IMR-90 (cell line): ENCODE data around the gene KDELR3. TPM values are rescaled to one million over a fixed set of nuclear protein-coding genes. Genes with fewer than 3 reads are reported as not detected.
A peak's percentile ranks its signal among the peaks of the same experiment; 100 is the strongest.
"Not testable (repeated sequence)": the region's sequence is repeated elsewhere in the genome, so short reads cannot be mapped to it uniquely, and the experiment has no call there.

Source experiments
- ATAC-seq: fragments of 200-7000 bp; cut with Tn5 transposase; 2 replicates; pipeline ENCODE4 v1.9.1; 2020; ENCODE audit warnings: low read depth, mild to moderate bottlenecking, moderate library complexity
- BruUV-seq: library from RNA; stranded (reverse); fragments of 400-500 nt; replicated peaks from 2 replicates; lab custom pipeline; 2021; lab: Mats Ljungman, UMichigan
- CTCF ChIA-PET: fragments of 300-600 bp; formaldehyde crosslinking; extraction: SDS; loops from one replicate; lab custom pipeline; 2021; ENCODE audit warnings: antibody characterized with exemption; lab: Yijun Ruan, JAX
- POLR2A ChIA-PET: fragments of 300-600 bp; sonication (Branson Sonifier 250); formaldehyde crosslinking; loops from one replicate; lab custom pipeline; 2022; ENCODE audit warnings: antibody characterized with exemption; ENCODE audit not compliant: unreplicated experiment; lab: Charles Lee
- DNase-seq: peaks from one replicate; pipeline ENCODE4 v3.0.0; 2013
- H2AFZ ChIP-seq: replicated peaks from 2 replicates; pipeline ENCODE3; 2013; ENCODE audit warnings: low read length, mild to moderate bottlenecking; ENCODE audit not compliant: poor library complexity
- H2AK5ac ChIP-seq: 2 replicates; pipeline ENCODE4 v1.6.1; 2013; ENCODE audit warnings: low read depth, low read length, inconsistent platforms
- H2AK9ac ChIP-seq: replicated peaks from 2 replicates; pipeline ENCODE3; 2013; ENCODE audit warnings: mild to moderate bottlenecking, low read depth, low read length, moderate library complexity; ENCODE audit not compliant: poor library complexity
- H2BK120ac ChIP-seq: 2 replicates; pipeline ENCODE4 v1.6.1; 2013; ENCODE audit warnings: low read depth, low read length, inconsistent platforms
- H2BK15ac ChIP-seq: 3 replicates; pipeline ENCODE4 v1.6.1; 2013; ENCODE audit warnings: low read depth, low read length, inconsistent platforms
- H2BK20ac ChIP-seq: 2 replicates; pipeline ENCODE4 v1.6.1; 2013; ENCODE audit warnings: low read depth, mild to moderate bottlenecking, inconsistent platforms, low read length, moderate library complexity
- H2BK5ac ChIP-seq: 2 replicates; pipeline ENCODE4 v1.6.1; 2013; ENCODE audit warnings: mild to moderate bottlenecking, low read depth, low read length, inconsistent platforms; ENCODE audit not compliant: poor library complexity, severe bottlenecking
- H3K14ac ChIP-seq: replicated peaks from 2 replicates; pipeline ENCODE4 v1.6.1; 2013; ENCODE audit warnings: low read depth, low read length, inconsistent platforms
- H3K18ac ChIP-seq: 2 replicates; pipeline ENCODE4 v1.6.1; 2013; ENCODE audit warnings: low read depth, low read length, control low read depth
- H3K23ac ChIP-seq: 2 replicates; pipeline ENCODE4 v1.6.1; 2013; ENCODE audit warnings: low read depth, low read length, inconsistent platforms
- H3K27ac ChIP-seq: 2 replicates; pipeline ENCODE4 v1.5.1; 2013; ENCODE audit warnings: mild to moderate bottlenecking, control low read depth, low read length; ENCODE audit not compliant: insufficient read depth
- H3K27me3 ChIP-seq: 2 replicates; pipeline ENCODE4 v1.6.1; 2013; ENCODE audit warnings: low read length; ENCODE audit not compliant: control insufficient read depth, insufficient read depth
- H3K36me3 ChIP-seq: 2 replicates; pipeline ENCODE4 v1.6.1; 2013; ENCODE audit warnings: low read length, mixed read lengths; ENCODE audit not compliant: control insufficient read depth, insufficient read depth
- H3K4ac ChIP-seq: 2 replicates; pipeline ENCODE4 v1.6.1; 2013; ENCODE audit warnings: low read depth, low read length, inconsistent platforms
- H3K4me1 ChIP-seq: 2 replicates; pipeline ENCODE4 v1.6.1; 2013; ENCODE audit warnings: low read length, mixed read lengths; ENCODE audit not compliant: control insufficient read depth, insufficient read depth
- H3K4me2 ChIP-seq: 2 replicates; pipeline ENCODE4 v1.6.1; 2013; ENCODE audit warnings: low read depth, mild to moderate bottlenecking, control low read depth, low read length, moderate library complexity
- H3K4me3 ChIP-seq: 2 replicates; pipeline ENCODE4 v1.5.1; 2013; ENCODE audit warnings: low read depth, mild to moderate bottlenecking, control low read depth, low read length, moderate library complexity; ENCODE audit not compliant: insufficient read depth
- H3K56ac ChIP-seq: 2 replicates; pipeline ENCODE4 v1.6.1; 2013; ENCODE audit warnings: low read length, inconsistent platforms; ENCODE audit not compliant: insufficient read depth; ENCODE audit errors: extremely low read depth
- H3K79me1 ChIP-seq, 2 experiments: 2 replicates each; pipeline ENCODE4 v1.6.1; 2013; ENCODE audit warnings: low read length in 2 of 2, inconsistent platforms in 1 of 2, low read depth in 1 of 2
- H3K9ac ChIP-seq: 2 replicates; pipeline ENCODE4 v1.6.1; 2013; ENCODE audit warnings: low read depth, low read length, control low read depth
- H3K9me1 ChIP-seq: 2 replicates; pipeline ENCODE4 v1.6.1; 2013; ENCODE audit warnings: low read length, inconsistent platforms; ENCODE audit not compliant: insufficient read depth
- H3K9me3 ChIP-seq: 2 replicates; pipeline ENCODE4 v1.6.1; 2013; ENCODE audit warnings: low read length; ENCODE audit not compliant: control insufficient read depth, insufficient read depth
- H4K20me1 ChIP-seq: 2 replicates; pipeline ENCODE4 v1.6.1; 2013; ENCODE audit warnings: low read length, inconsistent platforms; ENCODE audit not compliant: insufficient read depth
- H4K5ac ChIP-seq: 2 replicates; pipeline ENCODE4 v1.6.1; 2013; ENCODE audit warnings: mild to moderate bottlenecking, low read depth, low read length, control low read depth
- H4K8ac ChIP-seq, 2 experiments: 2 replicates each; pipeline ENCODE4 v1.6.1; 2013; ENCODE audit warnings: low read depth in 2 of 2, low read length in 2 of 2, control low read depth in 1 of 2, inconsistent platforms in 1 of 2
- H4K91ac ChIP-seq: 2 replicates; pipeline ENCODE4 v1.6.1; 2013; ENCODE audit warnings: low read depth, low read length, inconsistent platforms; ENCODE audit not compliant: insufficient read depth
- FOS ChIP-seq: fragments of 150-350 bp; IDR thresholded peaks from 2 replicates; pipeline ENCODE4 v1.6.1; 2016; ENCODE audit warnings: low read depth, low read length
- MAFK ChIP-seq: IDR thresholded peaks from 2 replicates; pipeline ENCODE4 v1.6.1; 2012; ENCODE audit warnings: low read depth, low read length, improper control_type of control experiment
- WGBS, 2 experiments: methylation state at CpG; one replicate each; pipeline versions ENCODE4 v1.1.5 to v1.1.7; 2013; ENCODE audit warnings: missing lambda C conversion rate in 2 of 2; ENCODE audit not compliant: insufficient read length in 1 of 2; ENCODE audit errors: extremely low coverage in 2 of 2; 5-methylcytosine and 5-hydroxymethylcytosine counted together
- dilution Hi-C: fragments of 300-500 bp; cut with HindIII; formaldehyde crosslinking; loops from one replicate; pipeline ENCODE4 v1.14.3; 2018; ENCODE audit warnings: low sequenced_read_pairs; ENCODE audit not compliant: unreplicated experiment
- in situ Hi-C: fragments of 300-500 bp; cut with MboI; formaldehyde crosslinking; loops from 3 replicates; pipeline ENCODE4 v1.14.3; 2019; ENCODE audit warnings: low sequenced_read_pairs, inconsistent platforms, mixed read lengths
- intact Hi-C: fragments of 100-400 bp; cut with micrococcal nuclease; formaldehyde crosslinking; loops from 2 replicates; pipeline ENCODE4 v1.10.0; 2022
- polyA plus RNA-seq, 3 experiments: library from polyadenylated mRNA; depleted of rRNA; stranded (reverse); fragments of >200 nt; gene quantifications; 2 replicates each; pipeline ENCODE4 v1.2.3, GENCODE V29; 2012; ENCODE audit warnings: low replicate concordance in 1 of 3
- total RNA-seq: library from RNA; depleted of rRNA; stranded (reverse); fragments of >200 nt; gene quantifications from 2 replicates; pipeline ENCODE4 v1.2.3, GENCODE V29; 2012

The KDELR3 gene
- total and polyA plus RNA-seq, 2 of the 4 experiments (the other 2 are of a cell fraction) = 129 to 224 TPM

- TF ChIP-seq FOS (no peak), MAFK (no peak)
- no peak overlapping the region; the same call in 1 of the 2 replicates for H3K27ac ChIP-seq
- peak overlapping the region; percentile 99 for H2AK5ac ChIP-seq
- H2BK20ac ChIP-seq = no peak overlapping the region
- H2AFZ ChIP-seq = no peak overlapping the region
- no peaks in the 10 kb centered on the region for H3K27me3 ChIP-seq
- ChIA-PET POLR2A (no interaction called here), CTCF (interaction anchor here (0.5 kb wide), 1 partner anchor 137 kb away, joined by 3 read pairs; no protein-coding TSS in a partner anchor)
- peak overlapping the region; percentile 12; the same call in 1 of the 2 replicates for H3K23ac ChIP-seq
- H4K5ac ChIP-seq = peak overlapping the region; percentile 0; the same call in 1 of the 2 replicates
- peak overlapping the region; percentile 100 for H2AK9ac ChIP-seq
- dilution Hi-C loops (no loop called here), intact Hi-C loops (no loop called here), in situ Hi-C loops (no loop called here)
- 79% methylated on average over 3 of the region's 6 CpGs; no CpG with 5 or more reads in 1 of the 2 experiments for WGBS, 2 experiments
- H4K91ac ChIP-seq = peak overlapping the region; percentile 96; the same call in 1 of the 2 replicates
- no peak overlapping the region for H3K56ac ChIP-seq
- H3K36me3 ChIP-seq = peaks cover 10% of the 10 kb centered on the region
- no peaks in the 10 kb centered on the region for H3K9me3 ChIP-seq
- H4K8ac ChIP-seq = no peak overlapping the region; a peak in 1 of 4 replicates
- H3K4ac ChIP-seq = peak overlapping the region; percentile 100
- peaks cover 17% of the 10 kb centered on the region for H3K9me1 ChIP-seq
- no TSS peak for BruUV-seq
- H2BK120ac ChIP-seq = no peak overlapping the region
- no peak overlapping the region for H2BK15ac ChIP-seq
- no peak overlapping the region for H3K18ac ChIP-seq
- no peak for DNase-seq
- no peak for ATAC-seq
- peak overlapping the region; percentile 95; the same call in 1 of the 2 replicates for H3K4me3 ChIP-seq
- peaks cover 13% of the 10 kb centered on the region for H3K4me1 ChIP-seq
- 0 out of 2 replicates have a peak overlapping the region, but pooled peaks have one; percentile 100 for H3K14ac ChIP-seq
- no peak overlapping the region for H3K9ac ChIP-seq
- H4K20me1 ChIP-seq = no peaks in the 10 kb centered on the region; the same call in 1 of the 2 replicates
- peak overlapping the region; percentile 88 for H3K4me2 ChIP-seq
- no peak overlapping the region for H2BK5ac ChIP-seq
- peaks cover 3 to 61% of the 10 kb centered on the region in 2 experiments; a peak in 3 of 4 replicates for H3K79me1 ChIP-seq
Measured at GRCh38 chr22:38469306-38469781, 1.4 kb downstream of the KDELR3 start.

- H3K9me3 ChIP-seq, H4K8ac ChIP-seq, H2BK5ac ChIP-seq, H3K27me3 ChIP-seq, ATAC-seq, H3K4me3 ChIP-seq, in situ Hi-C loops, H3K56ac ChIP-seq, H3K18ac ChIP-seq, H4K5ac ChIP-seq, H2AFZ ChIP-seq, H2BK20ac ChIP-seq, H3K4ac ChIP-seq, H3K9ac ChIP-seq, H3K4me2 ChIP-seq, H2AK9ac ChIP-seq, dilution Hi-C loops, H3K14ac ChIP-seq, H4K20me1 ChIP-seq, intact Hi-C loops, BruUV-seq, H4K91ac ChIP-seq, POLR2A ChIA-PET, H2BK120ac ChIP-seq, H2AK5ac ChIP-seq, DNase-seq, H2BK15ac ChIP-seq, H3K27ac ChIP-seq: not testable (repeated sequence)
- CTCF ChIA-PET = interaction anchor here (0.6 kb wide), 1 partner anchor 73 kb away, joined by 5 read pairs; no protein-coding TSS in a partner anchor
- Histone ChIP-seq H3K36me3 (peaks cover 16% of the 10 kb centered on the region), H3K9me1 (peaks cover 20% of the 10 kb centered on the region), H3K23ac (peak overlapping the region; percentile 36; the same call in 1 of the 2 replicates), H3K79me1 (peaks cover 5 to 65% of the 10 kb centered on the region in 2 experiments; a peak in 3 of 4 replicates), H3K4me1 (peaks cover 13% of the 10 kb centered on the region)
- 100% methylated on average over 2 of the region's 10 CpGs; no CpG with 5 or more reads in 1 of the 2 experiments for WGBS, 2 experiments
Measured at GRCh38 chr22:38470179-38470578, 2.3 kb downstream of the KDELR3 start.
